GM21526 (cell line): ENCODE data around the gene MAP3K20.

Experiments used
- ATAC-seq: cut with Tn5 transposase; IDR thresholded peaks from one replicate; pipeline ENCODE4 v1.9.1; 2021; ENCODE audit warnings: moderate library complexity; ENCODE audit not compliant: unreplicated experiment, low FRiP score

Gene MAP3K20

DNA sequence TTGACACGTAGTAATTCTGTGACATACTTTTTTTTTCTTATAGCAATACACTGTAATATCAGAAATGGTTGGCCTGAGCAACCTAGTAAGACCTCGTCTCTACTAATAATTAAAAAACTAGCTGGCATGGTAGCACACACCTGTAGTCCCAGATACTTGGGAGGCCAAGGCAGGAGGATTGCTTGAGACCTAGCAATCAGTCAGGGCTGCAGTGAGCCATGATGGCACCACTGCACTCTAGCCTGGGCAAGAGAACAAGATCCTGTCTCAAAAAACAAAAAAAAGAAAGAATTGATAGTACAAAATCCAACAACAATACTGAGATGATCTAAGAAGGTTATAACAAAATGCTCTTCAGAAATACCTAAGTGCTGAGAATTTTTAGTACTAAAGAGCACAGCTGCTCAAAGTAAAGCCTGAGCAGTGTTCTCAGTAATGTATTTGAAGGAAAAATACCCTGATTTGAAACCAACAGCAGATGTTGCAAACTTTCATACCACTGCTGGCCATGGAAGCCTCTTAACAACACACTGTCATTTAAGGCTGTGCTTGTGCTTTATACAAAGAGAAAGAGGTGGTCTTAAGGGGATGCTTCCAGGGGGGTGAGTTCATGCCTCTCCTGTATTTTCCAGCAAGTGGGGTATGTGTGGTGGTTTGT is 146.4 kb downstream of the MAP3K20 start:
- ATAC-seq: peak; percentile 82

- ATAC-seq: no peak
These were observed 148.2 kb downstream of the MAP3K20 start for GRCh38 chr2:173223871-173224270.

- no peak for ATAC-seq
These were observed 151.5 kb downstream of the MAP3K20 start for GRCh38 chr2:173226899-173227698.

DNA sequence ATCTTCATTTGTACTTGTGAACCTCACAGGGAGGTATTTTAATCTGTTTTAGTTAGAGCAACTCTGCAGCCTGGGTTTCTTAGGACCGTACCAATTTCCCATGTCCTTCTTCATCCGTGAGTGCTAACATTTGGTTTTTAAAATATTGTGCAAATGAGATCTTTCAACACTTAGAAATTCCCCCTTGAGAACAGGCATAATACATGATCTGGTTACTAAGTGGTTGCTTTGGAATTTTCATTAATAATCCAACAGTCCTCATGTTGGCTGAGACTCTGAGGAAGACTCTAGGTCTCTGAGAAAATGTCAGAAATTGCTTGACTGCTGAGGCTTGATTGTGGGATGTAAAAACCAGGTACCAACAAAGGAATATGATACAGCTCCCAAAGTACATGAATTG is 153.4 kb downstream of the MAP3K20 start:
- ATAC-seq: no peak

- ATAC-seq: no peak
These were observed 154.5 kb downstream of the MAP3K20 start for GRCh38 chr2:173230181-173230580.

DNA sequence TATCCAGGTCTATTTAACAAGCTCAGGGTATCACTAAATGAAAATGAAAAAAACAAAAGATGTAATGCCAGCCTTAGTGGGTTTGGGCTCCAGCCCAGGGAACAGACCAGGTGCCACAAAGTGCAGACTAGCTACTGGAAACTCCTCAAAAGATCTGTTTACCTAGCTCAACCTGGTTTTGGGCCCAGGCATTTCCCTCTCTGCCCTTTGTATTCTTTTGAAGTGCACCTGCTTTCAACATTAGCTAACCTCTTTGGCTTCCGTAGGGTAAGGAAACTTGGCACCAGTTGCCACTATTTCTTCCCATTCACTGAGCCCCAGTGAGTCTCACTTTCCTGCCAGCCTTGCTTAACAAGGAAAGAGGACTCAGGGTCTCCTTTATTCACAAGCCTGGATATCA is 155.4 kb downstream of the MAP3K20 start:
- no peak for ATAC-seq

DNA sequence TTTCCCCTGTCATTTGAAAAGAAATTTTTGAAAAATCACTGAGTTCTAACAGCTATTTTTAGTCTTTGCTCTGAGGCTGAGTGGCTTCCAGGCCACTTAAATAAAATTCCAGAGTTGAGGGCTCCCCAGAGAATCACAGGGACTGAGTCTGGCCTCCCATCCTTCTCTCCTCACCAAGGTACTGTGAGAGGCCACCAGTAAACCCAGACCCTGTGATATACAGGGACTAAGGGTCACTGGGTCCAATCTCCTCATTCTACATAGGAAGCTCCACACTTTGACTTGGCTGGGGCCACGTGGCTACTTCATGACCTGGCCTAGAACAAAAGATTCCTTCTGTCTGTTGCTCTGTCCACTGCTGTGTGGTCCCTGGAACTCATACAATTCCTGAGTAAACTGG is 155.8 kb downstream of the MAP3K20 start:
- ATAC-seq: no peak

DNA sequence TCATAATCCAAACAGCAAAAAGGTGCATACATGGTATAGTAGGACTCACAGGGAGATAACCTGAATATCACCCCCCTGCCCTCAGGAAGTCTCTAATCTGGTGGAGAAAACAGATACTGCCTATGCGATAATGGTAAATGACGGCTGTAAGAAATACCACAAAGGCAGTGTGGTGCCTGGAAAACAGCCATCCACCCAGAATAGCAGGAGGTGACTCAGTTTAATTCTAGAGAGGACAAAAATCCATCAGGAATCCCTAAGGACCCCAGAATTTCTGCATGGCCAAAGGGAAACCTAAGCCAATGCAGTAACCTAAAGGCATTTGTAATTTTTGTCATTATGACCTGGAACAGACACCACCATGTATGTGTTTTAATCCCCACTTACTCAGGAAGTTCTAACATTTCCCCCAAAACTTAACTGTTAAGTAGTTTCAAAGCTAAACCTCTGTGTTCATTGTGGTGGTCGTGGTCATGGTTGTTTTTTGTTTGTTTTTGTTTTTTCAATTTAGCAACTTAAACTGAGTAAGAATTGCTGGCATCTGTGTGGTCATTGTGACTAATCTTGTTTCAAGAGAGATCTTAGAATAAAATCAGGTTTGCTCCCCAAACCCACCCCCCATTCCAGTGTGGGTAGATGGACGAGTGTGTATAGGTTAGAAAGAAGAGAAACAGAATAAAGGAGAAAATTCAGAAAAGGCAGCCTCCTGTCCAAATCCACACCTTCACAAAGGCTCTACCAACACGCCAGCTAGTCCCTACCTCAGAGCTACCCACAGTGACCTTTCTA is 157.5 kb downstream of the MAP3K20 start:
- no peak for ATAC-seq

DNA sequence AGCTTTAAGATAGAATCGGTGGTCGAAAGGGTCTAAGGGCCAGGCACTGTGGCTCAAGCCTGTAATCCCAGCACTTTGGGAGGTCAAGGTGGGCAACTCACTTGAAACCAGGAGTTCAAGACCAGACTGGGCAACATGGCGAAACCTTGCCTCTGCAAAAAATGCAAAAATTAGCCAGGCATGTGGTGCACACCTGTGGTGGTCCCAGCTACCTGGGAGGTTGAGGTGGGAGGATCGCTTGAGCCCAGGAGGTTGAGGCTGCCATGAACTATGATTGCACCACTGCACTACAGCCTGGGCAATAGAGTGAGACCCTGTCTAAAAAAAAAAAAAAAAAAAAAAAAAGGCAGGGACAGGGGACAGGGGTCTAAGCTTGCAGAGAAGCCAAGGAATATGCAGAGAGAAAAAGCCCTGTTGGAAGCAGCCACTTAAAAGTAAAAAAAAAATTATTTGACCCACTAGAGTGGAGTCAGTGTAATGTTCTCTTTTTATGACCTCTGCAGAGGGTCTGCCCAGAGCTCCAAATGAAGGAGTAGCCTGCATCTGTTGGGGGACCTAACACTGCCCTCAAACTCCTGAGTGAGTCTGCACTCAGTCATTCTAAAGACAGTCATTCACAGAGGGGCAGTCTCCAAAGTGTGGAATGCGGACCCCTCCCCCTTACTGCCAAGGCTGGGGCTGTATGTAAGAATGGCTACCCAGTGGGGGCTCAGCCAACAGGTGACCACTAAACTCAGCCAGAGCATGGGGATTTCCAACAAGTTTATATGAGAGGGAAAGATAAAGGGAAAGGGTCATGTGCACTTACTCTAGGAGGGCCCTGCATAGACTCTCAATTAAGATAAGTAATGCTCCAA is 160.5 kb downstream of the MAP3K20 start:
- no peak for ATAC-seq

- ATAC-seq: no peak
These were observed 162.7 kb downstream of the MAP3K20 start for GRCh38 chr2:173238385-173238784.

GRCh38 chr2:173238831-173239230 is 163.2 kb downstream of the MAP3K20 start:
- ATAC-seq: no peak

GRCh38 chr2:173239644-173240043 is 164.0 kb downstream of the MAP3K20 start:
- peak; percentile 95 for ATAC-seq

GRCh38 chr2:173240083-173240482 is 164.4 kb downstream of the MAP3K20 start:
- peak; percentile 33 for ATAC-seq

DNA sequence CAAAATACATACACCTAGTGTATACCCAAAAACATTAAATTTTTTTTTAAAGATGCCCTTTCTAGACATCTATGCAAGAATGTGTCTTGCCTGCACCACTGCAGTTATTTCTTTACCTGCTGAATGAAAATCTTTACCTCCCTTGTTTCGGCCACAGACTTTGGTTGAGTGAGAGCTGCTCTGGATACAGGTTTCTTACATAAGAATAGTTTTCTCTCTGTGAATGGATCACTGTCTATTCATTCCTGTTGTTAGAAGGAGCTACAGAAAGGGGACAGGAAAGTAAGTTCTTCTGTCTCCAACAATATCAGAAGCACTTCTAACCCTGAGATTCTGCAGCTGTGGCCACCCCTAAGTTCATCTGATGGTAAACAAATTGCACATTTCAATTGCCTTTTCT is 166.0 kb downstream of the MAP3K20 start:
- no peak for ATAC-seq

DNA sequence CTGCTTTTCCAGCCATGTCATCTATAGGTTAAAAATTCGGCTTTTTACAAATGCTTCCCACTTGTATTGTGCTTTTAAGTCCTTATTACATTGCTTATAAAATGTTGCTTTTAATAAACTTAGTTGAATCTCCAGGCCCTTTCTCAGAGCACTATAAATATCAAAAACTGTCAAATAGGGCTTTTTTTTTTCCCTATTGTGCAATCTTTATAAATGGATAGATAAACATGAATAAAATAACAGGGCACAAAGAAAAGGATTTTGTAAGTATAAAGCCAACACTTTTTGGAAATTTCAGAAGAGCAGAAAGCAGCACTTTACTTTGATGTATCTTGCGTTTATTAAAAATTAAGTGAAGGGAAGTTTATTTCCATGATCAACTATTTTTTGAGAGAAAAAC is 171.5 kb downstream of the MAP3K20 start:
- ATAC-seq: no peak

DNA sequence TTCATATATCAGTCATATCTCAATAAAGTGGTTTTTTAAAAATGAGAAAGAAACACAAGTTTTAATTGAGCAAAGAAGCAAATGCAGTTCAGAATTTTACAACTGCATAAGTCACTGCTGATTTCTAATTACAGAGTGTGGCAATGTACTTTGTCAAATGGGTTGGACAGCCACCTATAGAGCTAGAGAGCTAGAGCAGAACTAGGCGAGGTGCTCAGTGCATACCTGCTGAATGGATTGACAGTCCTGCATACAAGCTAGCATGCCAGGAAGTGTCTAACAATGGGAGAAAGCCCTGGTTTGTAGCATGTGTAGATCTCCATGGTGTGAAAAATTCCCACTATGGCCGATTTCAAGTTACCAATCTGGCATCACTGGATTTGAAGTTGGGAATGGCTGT is 172.7 kb downstream of the MAP3K20 start:
- no peak for ATAC-seq

DNA sequence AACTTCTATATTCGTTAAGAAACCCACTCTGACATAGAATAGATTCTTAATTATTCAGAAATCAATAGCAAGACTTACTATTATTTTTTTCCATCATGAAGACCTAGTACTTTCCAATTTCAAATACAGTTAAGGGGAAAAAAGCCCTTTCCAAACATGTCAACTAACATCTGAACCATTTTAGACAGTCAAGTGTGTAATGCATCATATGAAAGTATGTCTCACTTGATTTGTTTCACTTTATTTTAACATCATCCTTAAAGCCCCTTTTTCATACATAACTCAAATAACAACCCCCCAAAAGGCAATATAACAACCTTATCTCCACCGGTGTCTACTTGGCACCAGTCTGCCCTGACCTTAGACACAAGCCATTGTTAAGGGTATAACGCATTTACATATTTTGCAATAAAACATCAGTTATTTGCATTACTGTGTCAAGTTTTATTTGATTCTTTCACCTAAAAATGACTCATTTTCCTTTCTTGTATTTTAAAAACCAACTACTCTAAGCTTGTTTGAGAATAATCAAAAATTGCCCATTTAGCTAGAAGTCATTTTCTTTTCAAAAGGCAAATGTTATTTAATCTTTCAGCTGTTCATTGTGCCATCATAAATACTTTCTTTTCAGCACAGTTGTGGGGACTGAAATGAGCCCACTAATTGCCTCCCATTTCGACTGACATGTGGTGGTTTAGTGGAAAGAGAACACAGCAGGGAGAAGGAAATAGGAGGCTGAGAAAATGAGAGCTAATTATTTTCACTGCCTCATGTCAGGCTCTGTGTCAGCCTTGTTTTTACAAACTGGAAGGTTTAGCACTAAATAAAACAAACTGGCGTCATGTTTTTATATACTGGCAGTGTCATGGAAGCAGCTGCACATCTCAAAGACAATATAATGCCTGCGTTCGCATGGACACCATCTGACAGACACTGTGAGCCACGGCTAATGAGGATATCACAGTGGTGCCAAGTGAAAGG is 174.3 kb downstream of the MAP3K20 start:
- ATAC-seq: no peak

- ATAC-seq: no peak
These were observed 175.6 kb downstream of the MAP3K20 start for GRCh38 chr2:173251225-173251624.

- ATAC-seq: no peak
These were observed 176.9 kb downstream of the MAP3K20 start for GRCh38 chr2:173252581-173252980.
